A549 (cell line): Measurements from ENCODE around the gene SLC30A7. TPM values are rescaled to one million over a fixed set of nuclear protein-coding genes. Genes with fewer than 3 reads are reported as not detected.

Experiments used
- ATAC-seq, 2 experiments: fragments of 200-7000 bp in 1 of 2; fragments of >200 bp in 1 of 2; cut with Nextera tagmentation in 1 of 2; cut with Tn5 transposase in 1 of 2; 3 replicates each; pipeline versions ENCODE4 v1.8.0 to v1.9.1; 2018 to 2020; ENCODE audit warnings: mild to moderate bottlenecking in 1 of 2, moderate library complexity in 1 of 2
- CTCF ChIA-PET: fragments of 300-600 bp; sonication (Branson Sonifier 250); formaldehyde crosslinking; extraction: SDS; loops from one replicate; lab custom pipeline; 2021; ENCODE audit warnings: antibody characterized with exemption, inconsistent platforms; lab: Yijun Ruan, JAX
- POLR2A ChIA-PET: fragments of 350-600 bp; formaldehyde crosslinking; extraction: SDS; loops from one replicate; lab custom pipeline; 2021; ENCODE audit warnings: antibody characterized with exemption, inconsistent platforms; lab: Yijun Ruan, JAX
- DNase-seq, 2 experiments: peaks; one replicate each; pipeline versions ENCODE4 v3.0.0 to v3.0.0-alpha.2; 2011 to 2016; ENCODE audit warnings: low read depth in 1 of 2, low spot score in 1 of 2
- FAIRE-seq: peaks from 2 replicates; lab custom pipeline; 2011; peaks lifted over from hg19 to GRCh38; lab: Jason Lieb, UNC
- H3K27ac ChIP-seq, 2 experiments: fragments of >200 bp; sonication (Bioruptor Twin); formaldehyde crosslinking; 3 replicates each; pipeline ENCODE4 v1.5.1; 2016 to 2017
- H3K4me1 ChIP-seq: fragments of >200 bp; sonication (Bioruptor Twin); formaldehyde crosslinking; 3 replicates; pipeline ENCODE4 v1.6.1; 2016
- H3K4me2 ChIP-seq: fragments of >200 bp; sonication (Bioruptor Twin); formaldehyde crosslinking; 3 replicates; pipeline ENCODE4 v1.6.1; 2016
- H3K4me3 ChIP-seq: fragments of >200 bp; sonication (Bioruptor Twin); formaldehyde crosslinking; 3 replicates; pipeline ENCODE4 v1.5.1; 2016
- H3K9me3 ChIP-seq: fragments of >200 bp; sonication (Bioruptor Twin); formaldehyde crosslinking; 3 replicates; pipeline ENCODE4 v1.6.1; 2016
- BCL3 ChIP-seq: fragments of >200 bp; sonication (Bioruptor Twin); formaldehyde crosslinking; IDR thresholded peaks from 3 replicates; pipeline ENCODE4 v1.6.1; 2016
- BHLHE40 ChIP-seq: IDR thresholded peaks from 2 replicates; pipeline ENCODE4 v1.6.1; 2012; ENCODE audit warnings: low read depth, low read length, inconsistent platforms
- CBX8 ChIP-seq: fragments of 200-600 bp; sonication (generic); IDR thresholded peaks from 2 replicates; pipeline ENCODE4 v1.6.1; 2016
- CHD2 ChIP-seq: fragments of 150-350 bp; IDR thresholded peaks from 2 replicates; pipeline ENCODE4 v1.6.1; 2014; ENCODE audit warnings: low read length; ENCODE audit not compliant: partially characterized antibody
- CHD4 ChIP-seq: fragments of 200-600 bp; sonication (generic); IDR thresholded peaks from 2 replicates; pipeline ENCODE4 v1.6.1; 2016; ENCODE audit warnings: antibody characterized with exemption, mild to moderate bottlenecking, borderline replicate concordance
- CTCF ChIP-seq: fragments of >200 bp; sonication (Bioruptor Twin); formaldehyde crosslinking; IDR thresholded peaks from 3 replicates; pipeline ENCODE4 v1.5.1; 2016
- E2F6 ChIP-seq: IDR thresholded peaks from 2 replicates; pipeline ENCODE4 v1.6.1; 2012; ENCODE audit warnings: low read depth, borderline replicate concordance
- EHF ChIP-seq: fragments of 250-450 bp; sonication (Bioruptor Pico); IDR thresholded peaks from 2 replicates; pipeline ENCODE4 v1.5.0; 2020; ENCODE audit warnings: mild to moderate bottlenecking
- EHMT2 ChIP-seq: fragments of 200-600 bp; sonication (generic); IDR thresholded peaks from 2 replicates; pipeline ENCODE4 v1.6.1; 2016; ENCODE audit warnings: antibody characterized with exemption, low read depth, mild to moderate bottlenecking, moderate library complexity
- EP300 ChIP-seq, 2 experiments: fragments of >200 bp; sonication (Bioruptor Twin); formaldehyde crosslinking; IDR thresholded peaks; 2 replicates in 1 of 2; 3 replicates in 1 of 2; pipeline ENCODE4 v1.6.1; 2016 to 2017
- ESRRA ChIP-seq: fragments of 150-350 bp; IDR thresholded peaks from 2 replicates; pipeline ENCODE4 v1.6.1; 2014; ENCODE audit warnings: mild to moderate bottlenecking, low read length, borderline replicate concordance
- FOSL2 ChIP-seq, 2 experiments: fragments of 450-650 bp in 1 of 2; fragments of >200 bp in 1 of 2; sonication (Bioruptor Twin) in 1 of 2; formaldehyde crosslinking; IDR thresholded peaks; 2 replicates each; pipeline versions ENCODE4 v1.5.0 to v1.6.1; 2016 to 2020; ENCODE audit warnings: mild to moderate bottlenecking in 1 of 2, moderate library complexity in 1 of 2
- HDAC2 ChIP-seq: fragments of 200-600 bp; sonication (generic); IDR thresholded peaks from 2 replicates; pipeline ENCODE4 v1.6.1; 2016
- JUN ChIP-seq, 2 experiments: fragments of >200 bp; sonication (Bioruptor Twin); formaldehyde crosslinking; IDR thresholded peaks; 2 replicates in 1 of 2; 3 replicates in 1 of 2; pipeline ENCODE4 v1.6.1; 2016 to 2017
- JUNB ChIP-seq: fragments of >200 bp; sonication (Bioruptor Twin); formaldehyde crosslinking; IDR thresholded peaks from 2 replicates; pipeline ENCODE4 v1.6.1; 2016
- KDM1A ChIP-seq: fragments of 200-600 bp; sonication (generic); IDR thresholded peaks from 2 replicates; pipeline ENCODE4 v1.6.1; 2016; ENCODE audit warnings: low read depth, mild to moderate bottlenecking
- MAX ChIP-seq: IDR thresholded peaks from 2 replicates; pipeline ENCODE4 v1.6.1; 2012
- MYC ChIP-seq: IDR thresholded peaks from 2 replicates; pipeline ENCODE4 v1.6.1; 2012; ENCODE audit warnings: mild to moderate bottlenecking, inconsistent platforms, low read length, improper control_type of control experiment, borderline replicate concordance
- NFE2L2 ChIP-seq: fragments of 150-350 bp; conservative IDR thresholded peaks from 2 replicates; pipeline ENCODE4 v1.6.1; 2014; ENCODE audit warnings: low read length
- NR3C1 ChIP-seq: fragments of >200 bp; sonication (Bioruptor Twin); formaldehyde crosslinking; IDR thresholded peaks from 3 replicates; pipeline ENCODE4 v1.6.1; 2017
- PBX3 ChIP-seq: IDR thresholded peaks from 2 replicates; pipeline ENCODE4 v1.6.1; 2012
- PHF8 ChIP-seq: fragments of 200-600 bp; sonication (generic); IDR thresholded peaks from 2 replicates; pipeline ENCODE4 v1.6.1; 2016; ENCODE audit warnings: low read depth, mild to moderate bottlenecking, antibody characterized with exemption, moderate library complexity, borderline replicate concordance
- POLR2AphosphoS2 ChIP-seq: conservative IDR thresholded peaks from 2 replicates; pipeline ENCODE4 v1.6.1; 2012; ENCODE audit warnings: low read length, improper control_type of control experiment, inconsistent platforms
- RARB ChIP-seq: fragments of 250-450 bp; sonication (Bioruptor Pico); IDR thresholded peaks from 2 replicates; pipeline ENCODE4 v1.8.0; 2021; ENCODE audit warnings: mild to moderate bottlenecking, moderate library complexity
- RCOR1 ChIP-seq: fragments of 150-350 bp; IDR thresholded peaks from 2 replicates; pipeline ENCODE4 v1.6.1; 2014; ENCODE audit warnings: antibody characterized with exemption, low read length, low read depth
- SREBF2 ChIP-seq: fragments of 450-650 bp; IDR thresholded peaks from 2 replicates; pipeline ENCODE4 v1.6.1; 2014; ENCODE audit warnings: mild to moderate bottlenecking, moderate library complexity
- TFCP2L1 ChIP-seq: fragments of 250-450 bp; sonication (Bioruptor Pico); IDR thresholded peaks from 2 replicates; pipeline ENCODE4 v1.5.0; 2021; ENCODE audit warnings: mild to moderate bottlenecking
- TP53 ChIP-seq: fragments of 250-450 bp; sonication (Bioruptor Pico); IDR thresholded peaks from 2 replicates; pipeline ENCODE4 v1.5.0; 2021; ENCODE audit warnings: mild to moderate bottlenecking, moderate library complexity
- ZC3H11A ChIP-seq: fragments of 450-650 bp; IDR thresholded peaks from 2 replicates; pipeline ENCODE4 v1.6.1; 2014; ENCODE audit warnings: antibody characterized with exemption, mild to moderate bottlenecking
- ZFP36 ChIP-seq: fragments of 450-650 bp; IDR thresholded peaks from 2 replicates; pipeline ENCODE4 v1.6.1; 2014; ENCODE audit warnings: borderline replicate concordance; ENCODE audit not compliant: partially characterized antibody
- ZNF302 ChIP-seq: fragments of 250-450 bp; sonication (Bioruptor Pico); IDR thresholded peaks from 2 replicates; pipeline ENCODE4 v1.9.0; 2021; ENCODE audit warnings: inconsistent platforms, mild to moderate bottlenecking, moderate library complexity
- ZSCAN20 ChIP-seq: fragments of 250-450 bp; sonication (Bioruptor Pico); IDR thresholded peaks from 2 replicates; pipeline ENCODE4 v1.8.0; 2022; ENCODE audit warnings: mild to moderate bottlenecking, moderate library complexity
- WGBS: methylation state at CpG from one replicate; pipeline ENCODE4 v1.1.6; 2017; ENCODE audit errors: missing lambda C conversion rate; 5-methylcytosine and 5-hydroxymethylcytosine counted together
- polyA plus RNA-seq, 4 experiments: library from polyadenylated mRNA; depleted of rRNA in 3 of 4; stranded (reverse); fragments of >200 nt; fragmentation: RNase III in 1 of 4; extraction: RNeasy Plus Mini Kit Qiagen cat#74134 plus additional on column Dnase treatment in 1 of 4; gene quantifications; 2 replicates in 3 of 4; 3 replicates in 1 of 4; pipeline ENCODE4 v1.2.3, GENCODE V29; 2011 to 2017

The SLC30A7 gene
- polyA plus RNA-seq, 2 of the 4 experiments (the other 2 are of a cell fraction) = 4.3 to 9.6 TPM

- no peak overlapping the region for H3K4me3 ChIP-seq
- 88% methylated on average over 1 of the region's 1 CpG for WGBS
- POLR2A ChIA-PET = no interaction called here
- TF ChIP-seq TFCP2L1 = no peak
- TF ChIP-seq RARB = no peak
- TF ChIP-seq ZFP36 = no peak
- TF ChIP-seq BHLHE40 = no peak
- TF ChIP-seq EHMT2 = no peak
- TF ChIP-seq HDAC2 = no peak
- no peak for TF ChIP-seq FOSL2 (IDR thresholded peaks at IDR 0.05)
- no peak for TF ChIP-seq FOSL2 (CRISPR knock-in tag; IDR thresholded peaks at IDR 0.05)
- no peak for TF ChIP-seq NFE2L2
- no peak for TF ChIP-seq E2F6
- no peak for TF ChIP-seq PHF8
- no peak for TF ChIP-seq JUNB
- no peak for TF ChIP-seq CTCF
- TF ChIP-seq MAX = no peak
- TF ChIP-seq ESRRA = no peak
- TF ChIP-seq EP300 (IDR thresholded peaks at IDR 0.05) = no peak
- no peak for TF ChIP-seq ZNF302 (CRISPR knock-in tag)
- TF ChIP-seq EHF (CRISPR knock-in tag) = no peak
- no peak for TF ChIP-seq PBX3
- TF ChIP-seq JUN (IDR thresholded peaks at IDR 0.05) = no peak
- TF ChIP-seq POLR2AphosphoS2 = no peak
- no peaks in the 10 kb centered on the region for H3K4me1 ChIP-seq
- ATAC-seq (no peak), FAIRE-seq (no peak), DNase-seq (no peak)
- H3K4me2 ChIP-seq = no peak overlapping the region
- no peaks in the 10 kb centered on the region for H3K9me3 ChIP-seq
- H3K27ac ChIP-seq = no peak overlapping the region
- CTCF ChIA-PET = no interaction called here
Measured at GRCh38 chr1:100976936-100977335, 81.0 kb downstream of the SLC30A7 start.

- no peak overlapping the region for H3K4me2 ChIP-seq
- 100% methylated on average over 2 of the region's 2 CpGs for WGBS
- H3K9me3 ChIP-seq = no peaks in the 10 kb centered on the region
- no peak for FAIRE-seq
- CTCF ChIA-PET = no interaction called here
- POLR2A ChIA-PET = no interaction called here
- TF ChIP-seq ZC3H11A (no peak), ZFP36 (no peak)
- H3K27ac ChIP-seq = no peak overlapping the region
- ATAC-seq = no peak
- no peaks in the 10 kb centered on the region for H3K4me1 ChIP-seq
- H3K4me3 ChIP-seq = no peak overlapping the region
- no peak for DNase-seq
Measured at GRCh38 chr1:100979631-100980030, 83.7 kb downstream of the SLC30A7 start.

- ATAC-seq (no peak), DNase-seq (no peak), FAIRE-seq (no peak)
- CTCF ChIA-PET = no interaction called here
- 96% methylated on average over 4 of the region's 4 CpGs for WGBS
- Histone ChIP-seq H3K4me1 (no peaks in the 10 kb centered on the region), H3K27ac (no peak overlapping the region), H3K4me2 (no peak overlapping the region), H3K4me3 (no peak overlapping the region), H3K9me3 (no peaks in the 10 kb centered on the region)
- POLR2A ChIA-PET = no interaction called here
- TF ChIP-seq KDM1A (no peak), RCOR1 (no peak), SREBF2 (no peak), NR3C1 (no peak), PBX3 (no peak), MYC (no peak), ZC3H11A (no peak), CBX8 (no peak), CHD4 (no peak), BCL3 (no peak), ZSCAN20 (CRISPR knock-in tag) (no peak), HDAC2 (no peak), ESRRA (no peak), TP53 (CRISPR knock-in tag) (no peak), CHD2 (no peak)
Measured at GRCh38 chr1:100982793-100983192, 86.9 kb downstream of the SLC30A7 start.
